ENCODE data around the gene CYSRT1.

The CYSRT1 gene

DNA sequence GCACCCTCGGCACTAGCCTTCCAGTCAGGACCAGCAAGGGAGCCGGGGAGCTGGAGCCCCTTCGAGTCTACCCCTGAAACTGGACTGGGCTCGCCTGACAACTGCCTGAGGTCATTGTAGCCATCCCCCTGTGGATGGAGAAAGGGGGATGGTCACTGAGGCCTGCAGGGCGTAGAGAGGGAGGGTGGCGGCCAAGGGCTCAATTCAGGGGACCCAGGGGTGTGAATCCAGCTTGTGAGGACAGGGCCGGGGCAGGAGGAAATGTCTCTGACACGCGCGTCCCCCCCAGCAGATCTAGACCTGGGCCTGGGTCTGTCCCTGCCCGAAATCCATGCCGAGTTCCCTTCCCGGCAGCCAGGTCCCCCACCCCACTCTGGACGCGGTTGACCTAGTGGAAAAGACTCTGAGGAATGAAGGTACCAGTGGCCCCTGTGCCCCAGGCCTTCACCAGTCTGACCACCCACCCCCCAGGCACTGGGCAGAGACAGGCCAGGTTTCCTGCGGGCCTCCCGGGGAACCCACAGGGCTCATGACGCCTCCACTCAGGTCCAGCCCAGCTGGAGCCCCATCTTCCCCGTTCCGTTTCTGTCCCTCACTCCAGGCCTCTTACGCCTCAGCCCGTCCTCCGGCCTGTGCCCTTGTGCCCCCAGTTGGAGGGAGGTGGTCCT lies 6.5 kb downstream of the CYSRT1 start:
- TF ChIP-seq, protein P1, sequence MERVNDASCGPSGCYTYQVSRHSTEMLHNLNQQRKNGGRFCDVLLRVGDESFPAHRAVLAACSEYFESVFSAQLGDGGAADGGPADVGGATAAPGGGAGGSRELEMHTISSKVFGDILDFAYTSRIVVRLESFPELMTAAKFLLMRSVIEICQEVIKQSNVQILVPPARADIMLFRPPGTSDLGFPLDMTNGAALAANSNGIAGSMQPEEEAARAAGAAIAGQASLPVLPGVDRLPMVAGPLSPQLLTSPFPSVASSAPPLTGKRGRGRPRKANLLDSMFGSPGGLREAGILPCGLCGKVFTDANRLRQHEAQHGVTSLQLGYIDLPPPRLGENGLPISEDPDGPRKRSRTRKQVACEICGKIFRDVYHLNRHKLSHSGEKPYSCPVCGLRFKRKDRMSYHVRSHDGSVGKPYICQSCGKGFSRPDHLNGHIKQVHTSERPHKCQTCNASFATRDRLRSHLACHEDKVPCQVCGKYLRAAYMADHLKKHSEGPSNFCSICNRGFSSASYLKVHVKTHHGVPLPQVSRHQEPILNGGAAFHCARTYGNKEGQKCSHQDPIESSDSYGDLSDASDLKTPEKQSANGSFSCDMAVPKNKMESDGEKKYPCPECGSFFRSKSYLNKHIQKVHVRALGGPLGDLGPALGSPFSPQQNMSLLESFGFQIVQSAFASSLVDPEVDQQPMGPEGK (tag by site-specific recombination; IDR thresholded peaks at IDR 0.05), result no peak
- 0 out of 2 replicates have a peak, but pooled peaks have one; percentile 12 for TF ChIP-seq ZNF341 (tag by site-specific recombination; IDR thresholded peaks at IDR 0.05; ENCODE audit: low read depth)
- peak; percentile 18; the same call in 1 of the 2 replicates for TF ChIP-seq BCL11B (tag by site-specific recombination; IDR thresholded peaks at IDR 0.05; ENCODE audit: low read depth)
- 0 out of 2 replicates have a peak, but pooled peaks have one; percentile 12 for TF ChIP-seq GLIS2 (tag by site-specific recombination; IDR thresholded peaks at IDR 0.05)
- no peak overlapping the region for H3K4me3 ChIP-seq (ENCODE audit: low read depth, low read length)
- H3K4me1 ChIP-seq (ENCODE audit: control insufficient read depth, insufficient read depth, low read length), result no peaks in the 10 kb centered on the region
- POLR2A ChIA-PET, result interaction anchor here (0.8 kb wide), 1 partner anchor 23 kb away, joined by 3 read pairs; no protein-coding TSS in a partner anchor
- H3K27ac ChIP-seq (ENCODE audit: extremely low read depth, low read depth, low read length), result no peak overlapping the region
- CTCF ChIA-PET, result no interaction called here
- H3K9me3 ChIP-seq (ENCODE audit: control insufficient read depth, insufficient read depth, low read depth, low read length), result no peaks in the 10 kb centered on the region
- no peaks in the 10 kb centered on the region for H3K36me3 ChIP-seq (ENCODE audit: control insufficient read depth in 2 of 2, insufficient read depth in 1 of 2, low read length in 2 of 2)

DNA sequence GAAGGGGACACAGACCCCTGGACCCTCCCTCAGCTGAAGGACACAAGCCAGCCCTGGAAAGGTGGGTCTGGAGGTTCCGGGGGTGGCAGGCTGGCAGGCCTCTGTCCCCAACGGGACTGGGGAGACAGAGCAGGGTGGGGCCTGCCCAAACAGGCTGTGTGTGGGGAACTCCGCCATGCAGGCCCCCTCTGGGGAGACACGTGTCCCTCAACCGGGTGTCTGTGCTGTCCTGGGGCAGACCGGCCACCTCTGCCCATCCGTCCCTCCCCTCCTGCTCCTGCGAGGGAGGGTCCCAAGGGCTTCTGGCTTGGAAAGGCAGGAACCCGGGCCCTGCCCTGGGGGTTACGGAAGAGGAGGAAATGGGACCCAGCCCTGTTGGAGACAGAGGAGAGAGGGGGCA lies 7.1 kb downstream of the CYSRT1 start:
- Histone ChIP-seq H3K4me3 (ENCODE audit: low read depth, low read length) (no peak overlapping the region), H3K36me3 (ENCODE audit: control insufficient read depth in 2 of 2, insufficient read depth in 1 of 2, low read length in 2 of 2) (no peaks in the 10 kb centered on the region), H3K27ac (ENCODE audit: extremely low read depth, low read depth, low read length) (no peak overlapping the region), H3K4me1 (ENCODE audit: control insufficient read depth, insufficient read depth, low read length) (no peaks in the 10 kb centered on the region; the same call in 1 of the 2 replicates), H3K9me3 (ENCODE audit: control insufficient read depth, insufficient read depth, low read depth, low read length) (no peaks in the 10 kb centered on the region)
- CTCF ChIA-PET, result no interaction called here
- TF ChIP-seq, protein P2, sequence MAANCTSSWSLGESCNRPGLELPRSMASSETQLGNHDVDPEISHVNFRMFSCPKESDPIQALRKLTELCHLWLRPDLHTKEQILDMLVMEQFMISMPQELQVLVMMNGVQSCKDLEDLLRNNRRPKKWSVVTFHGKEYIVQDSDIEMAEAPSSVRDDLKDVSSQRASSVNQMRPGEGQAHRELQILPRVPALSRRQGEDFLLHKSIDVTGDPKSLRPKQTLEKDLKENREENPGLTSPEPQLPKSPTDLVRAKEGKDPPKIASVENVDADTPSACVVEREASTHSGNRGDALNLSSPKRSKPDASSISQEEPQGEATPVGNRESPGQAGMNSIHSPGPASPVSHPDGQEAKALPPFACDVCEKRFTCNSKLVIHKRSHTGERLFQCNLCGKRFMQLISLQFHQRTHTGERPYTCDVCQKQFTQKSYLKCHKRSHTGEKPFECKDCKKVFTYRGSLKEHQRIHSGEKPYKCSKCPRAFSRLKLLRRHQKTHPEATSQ (tag by site-specific recombination; IDR thresholded peaks at IDR 0.05), result no peak
- no peak for TF ChIP-seq ZNF791 (tag by site-specific recombination; IDR thresholded peaks at IDR 0.05)
- TF ChIP-seq, protein P3, sequence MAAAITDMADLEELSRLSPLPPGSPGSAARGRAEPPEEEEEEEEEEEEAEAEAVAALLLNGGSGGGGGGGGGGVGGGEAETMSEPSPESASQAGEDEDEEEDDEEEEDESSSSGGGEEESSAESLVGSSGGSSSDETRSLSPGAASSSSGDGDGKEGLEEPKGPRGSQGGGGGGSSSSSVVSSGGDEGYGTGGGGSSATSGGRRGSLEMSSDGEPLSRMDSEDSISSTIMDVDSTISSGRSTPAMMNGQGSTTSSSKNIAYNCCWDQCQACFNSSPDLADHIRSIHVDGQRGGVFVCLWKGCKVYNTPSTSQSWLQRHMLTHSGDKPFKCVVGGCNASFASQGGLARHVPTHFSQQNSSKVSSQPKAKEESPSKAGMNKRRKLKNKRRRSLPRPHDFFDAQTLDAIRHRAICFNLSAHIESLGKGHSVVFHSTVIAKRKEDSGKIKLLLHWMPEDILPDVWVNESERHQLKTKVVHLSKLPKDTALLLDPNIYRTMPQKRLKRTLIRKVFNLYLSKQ (tag by site-specific recombination; IDR thresholded peaks at IDR 0.05; ENCODE audit: borderline replicate concordance), result no peak
- TF ChIP-seq ZNF660 (tag by site-specific recombination; IDR thresholded peaks at IDR 0.05), result no peak
- no peak for TF ChIP-seq ZNF768 (tag by site-specific recombination; IDR thresholded peaks at IDR 0.05)
- TF ChIP-seq ZNF184 (tag by site-specific recombination; IDR thresholded peaks at IDR 0.05), result no peak
- no peak for TF ChIP-seq ZNF561 (tag by site-specific recombination; IDR thresholded peaks at IDR 0.05; ENCODE audit: borderline replicate concordance)
- 0 out of 2 replicates have a peak, but pooled peaks have one; percentile 9 for TF ChIP-seq GLIS2 (tag by site-specific recombination; IDR thresholded peaks at IDR 0.05)
- POLR2A ChIA-PET, result interaction anchor here (0.6 kb wide), 2 partner anchors 13 to 107 kb away, joined by 3 to 6 read pairs; no protein-coding TSS in a partner anchor

DNA sequence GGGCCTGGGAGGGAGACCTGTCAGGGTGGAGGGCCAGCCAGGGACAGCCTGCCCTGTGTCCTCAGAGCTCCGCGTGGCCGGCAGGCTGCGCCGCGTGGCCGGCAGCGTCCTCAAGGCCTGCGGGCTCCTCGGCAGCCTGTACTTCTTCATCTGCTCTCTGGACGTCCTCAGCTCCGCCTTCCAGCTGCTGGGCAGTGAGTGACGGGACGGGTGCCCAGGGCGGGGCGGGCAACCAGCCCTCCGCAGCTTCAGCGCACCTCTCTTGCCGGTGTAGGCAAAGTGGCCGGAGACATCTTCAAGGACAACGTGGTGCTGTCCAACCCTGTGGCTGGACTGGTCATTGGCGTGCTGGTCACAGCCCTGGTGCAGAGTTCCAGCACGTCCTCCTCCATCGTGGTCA lies 7.5 kb downstream of the CYSRT1 start:
- Histone ChIP-seq H3K9me3 (ENCODE audit: control insufficient read depth, insufficient read depth, low read depth, low read length) (no peaks in the 10 kb centered on the region), H3K4me3 (ENCODE audit: low read depth, low read length) (no peak overlapping the region), H3K4me1 (ENCODE audit: control insufficient read depth, insufficient read depth, low read length) (peaks cover 3% of the 10 kb centered on the region; the same call in 1 of the 2 replicates), H3K27ac (ENCODE audit: extremely low read depth, low read depth, low read length) (no peak overlapping the region), H3K36me3 (ENCODE audit: control insufficient read depth in 2 of 2, insufficient read depth in 1 of 2, low read length in 2 of 2) (no peaks in the 10 kb centered on the region)
- ChIA-PET CTCF (no interaction called here), POLR2A (interaction anchor here (0.6 kb wide), 2 partner anchors 13 to 107 kb away, joined by 3 to 6 read pairs; no protein-coding TSS in a partner anchor)
- TF ChIP-seq ZNF202 (tag by site-specific recombination; IDR thresholded peaks at IDR 0.05; ENCODE audit: borderline replicate concordance) (no peak), BCL11B (tag by site-specific recombination; IDR thresholded peaks at IDR 0.05; ENCODE audit: low read depth) (0 out of 2 replicates have a peak, but pooled peaks have one; percentile 14), ZNF266 (tag by site-specific recombination; IDR thresholded peaks at IDR 0.05; ENCODE audit: low read depth) (no peak), KLF1 (tag by site-specific recombination; IDR thresholded peaks at IDR 0.05) (no peak)
- TF ChIP-seq, protein P2 (tag by site-specific recombination; IDR thresholded peaks at IDR 0.05), result no peak
